Measurements from ENCODE around the gene IKZF2. TPM values are rescaled to one million over a fixed set of nuclear protein-coding genes. Genes with fewer than 3 reads are reported as not detected.
A peak's percentile ranks its signal among the peaks of the same experiment; 100 is the strongest.

IKZF2 gene
- total RNA-seq, 1 donor from 2014 or later = 3.9 TPM

- intact Hi-C loops (cut with DNase I) = no loop called here
- no peak for DNase-seq (ENCODE audit: low spot score in 2 of 2)
These were observed 137.4 kb downstream of the IKZF2 start for GRCh38 chr2:213013979-213014378.

DNA sequence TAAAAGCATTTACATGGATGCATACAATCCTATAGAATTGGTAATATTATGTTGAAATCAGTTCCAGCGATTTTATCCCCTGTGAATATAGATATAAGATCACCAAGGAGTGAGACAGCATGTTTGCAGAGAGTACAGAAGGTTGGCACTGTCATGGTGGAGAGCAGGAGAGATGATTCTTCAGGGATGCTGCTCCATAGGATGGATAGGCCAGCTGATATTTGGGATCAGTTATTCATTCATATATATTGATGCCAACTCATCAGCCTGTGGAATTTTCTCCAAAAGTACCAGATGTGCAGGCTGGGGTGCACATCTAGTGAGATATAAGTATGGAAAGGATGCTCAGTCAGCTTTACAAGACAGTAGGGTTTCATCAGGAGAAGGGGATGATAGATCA lies 139.9 kb downstream of the IKZF2 start:
- Histone ChIP-seq H3K9me3 (no peaks in the 10 kb centered on the region), H3K27ac (no peak overlapping the region), H3K36me3 (peaks cover 8 to 9% of the 10 kb centered on the region in 2 donors), H3K4me3 (no peak overlapping the region), H3K27me3 (no peaks in the 10 kb centered on the region), H3K4me1 (no peaks in the 10 kb centered on the region)
- DNase-seq (ENCODE audit: low spot score in 2 of 2) = no peak
- intact Hi-C loops (cut with DNase I) = no loop called here
- TF ChIP-seq CTCF (IDR thresholded peaks at IDR 0.05) = no peak

More at GRCh38 chr2:213013979-213014378, 137.4 kb downstream of the IKZF2 start:
- Histone ChIP-seq H3K27me3 (no peaks in the 10 kb centered on the region), H3K9me3 (no peaks in the 10 kb centered on the region), H3K4me3 (no peak overlapping the region), H3K4me1 (no peaks in the 10 kb centered on the region), H3K36me3 (peaks cover 0 to 6% of the 10 kb centered on the region in 2 donors), H3K27ac (no peak overlapping the region)
- TF ChIP-seq CTCF (IDR thresholded peaks at IDR 0.05) = no peak

- no peak for TF ChIP-seq CTCF (IDR thresholded peaks at IDR 0.05)
- DNase-seq (ENCODE audit: low spot score in 2 of 2) = no peak
These were observed 141.2 kb downstream of the IKZF2 start for GRCh38 chr2:213010106-213010779.

DNA sequence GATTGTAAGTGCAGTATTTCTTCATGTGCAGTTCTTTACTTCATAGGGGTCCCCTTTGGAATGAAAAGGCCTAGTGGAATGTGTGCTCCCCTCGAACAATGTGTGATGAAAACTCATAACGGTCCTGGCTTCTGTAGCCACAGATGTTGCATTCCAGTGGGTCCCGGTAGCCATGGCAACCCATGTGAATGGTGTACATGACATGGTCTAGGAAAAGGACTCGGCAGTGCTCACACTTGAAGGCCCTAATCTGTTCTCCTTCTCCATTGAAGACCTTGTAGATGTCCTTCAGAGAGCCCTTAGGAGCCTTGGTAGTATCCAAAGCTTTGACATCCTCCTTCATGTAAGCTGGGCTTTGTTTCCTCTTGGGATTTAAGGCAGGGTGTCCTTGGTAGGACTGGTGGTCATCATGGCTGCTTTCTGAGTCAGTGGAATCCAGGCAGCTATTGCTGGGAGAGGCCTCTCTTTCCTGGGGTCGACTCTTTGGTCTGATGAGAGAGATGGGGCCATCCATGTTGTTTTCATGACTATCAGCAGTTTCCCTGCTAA lies 144.0 kb downstream of the IKZF2 start:
- Histone ChIP-seq H3K27me3 (no peaks in the 10 kb centered on the region), H3K9me3 (no peaks in the 10 kb centered on the region), H3K36me3 (peaks cover 8 to 9% of the 10 kb centered on the region in 2 donors), H3K4me1 (no peaks in the 10 kb centered on the region), H3K27ac (no peak overlapping the region), H3K4me3 (no peak overlapping the region)
- no peak for DNase-seq (ENCODE audit: low spot score in 2 of 2)
- TF ChIP-seq CTCF (IDR thresholded peaks at IDR 0.05) = no peak
- intact Hi-C loops (cut with DNase I) = no loop called here

More at GRCh38 chr2:213010106-213010779, 141.2 kb downstream of the IKZF2 start:
- Histone ChIP-seq H3K9me3 (no peaks in the 10 kb centered on the region), H3K4me3 (no peak overlapping the region), H3K4me1 (no peaks in the 10 kb centered on the region), H3K36me3 (peaks cover 8 to 9% of the 10 kb centered on the region in 2 donors), H3K27ac (no peak overlapping the region), H3K27me3 (no peaks in the 10 kb centered on the region)
- intact Hi-C loops (cut with DNase I) = no loop called here

DNA sequence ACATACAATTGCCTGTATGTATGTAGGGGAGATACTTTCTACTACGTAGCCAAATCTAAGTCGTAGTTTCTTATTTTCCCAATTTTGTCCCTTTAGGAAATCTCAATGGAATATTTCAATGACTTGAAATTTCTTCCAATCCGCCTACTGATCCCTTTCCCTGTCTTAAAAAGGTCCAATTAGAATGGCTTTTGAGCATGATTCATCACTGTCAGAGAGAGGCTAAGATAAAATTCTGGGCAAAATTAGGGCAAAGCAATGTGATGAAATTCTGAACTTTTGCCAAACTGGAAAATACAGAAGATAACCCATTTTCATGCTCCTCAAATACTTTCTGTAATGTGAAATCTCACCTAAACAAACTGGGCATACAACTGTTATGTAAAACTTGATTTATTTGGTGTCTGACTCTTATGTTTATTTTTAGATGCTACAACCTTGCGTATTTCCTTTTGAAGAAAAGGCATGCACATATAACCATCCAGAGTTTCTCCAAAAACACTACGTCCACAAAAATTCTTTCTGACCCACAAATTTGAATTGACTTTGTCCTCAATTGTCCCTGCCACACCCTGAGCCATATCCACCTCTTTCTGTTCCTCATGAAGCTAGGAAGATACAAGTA lies 147.1 kb downstream of the IKZF2 start:
- no peaks in the 10 kb centered on the region for H3K9me3 ChIP-seq
- TF ChIP-seq CTCF (IDR thresholded peaks at IDR 0.05) = no peak
- peak overlapping the region in 1 of 2 donors; percentile 27 for H3K27ac ChIP-seq
- H3K36me3 ChIP-seq = peaks cover 3 to 8% of the 10 kb centered on the region in 2 donors
- no peaks in the 10 kb centered on the region for H3K27me3 ChIP-seq
- intact Hi-C loops (cut with DNase I) = loop anchor here (5.0 kb wide), 1 partner anchor 148 kb away; the partner anchor contains the start of gene IKZF2
- H3K4me1 ChIP-seq = peaks cover 2 to 5% of the 10 kb centered on the region in 2 donors
- H3K4me3 ChIP-seq = no peak overlapping the region
- DNase-seq (ENCODE audit: low spot score in 2 of 2) = no peak
